H1 (cell line): Measurements from ENCODE around the gene MFAP4. TPM values are rescaled to one million over a fixed set of nuclear protein-coding genes. Genes with fewer than 3 reads are reported as not detected.

Source experiments
- CTCF ChIA-PET: fragments of 300-600 bp; sonication (Branson Sonifier 250); formaldehyde crosslinking; loops from one replicate; lab custom pipeline; 2021; ENCODE audit not compliant: partially characterized antibody; lab: Charles Lee
- POLR2A ChIA-PET: fragments of 300-600 bp; sonication (Branson Sonifier 250); formaldehyde crosslinking; loops from one replicate; lab custom pipeline; 2021; ENCODE audit warnings: inconsistent platforms; ENCODE audit not compliant: partially characterized antibody; lab: Charles Lee
- DNase-seq, 2 experiments: peaks; one replicate each; pipeline versions ENCODE4 v3.0.0 to v3.0.0-alpha.2; 2010 to 2022; ENCODE audit warnings: low spot score in 2 of 2, low read depth in 1 of 2, mixed read lengths in 1 of 2
- FAIRE-seq: peaks from 2 replicates; lab custom pipeline; 2011; peaks lifted over from hg19 to GRCh38; lab: Jason Lieb, UNC
- H2AFZ ChIP-seq: 2 replicates; pipeline ENCODE4 v1.8.1; 2012; ENCODE audit warnings: low read length, inconsistent platforms
- H2AK5ac ChIP-seq: 2 replicates; pipeline ENCODE4 v1.6.1; 2013; ENCODE audit warnings: low read depth, low read length
- H2BK120ac ChIP-seq: replicated peaks from 2 replicates; pipeline ENCODE3; 2013; ENCODE audit warnings: low read depth, low read length, inconsistent platforms
- H2BK12ac ChIP-seq: 2 replicates; pipeline ENCODE4 v1.6.1; 2013; ENCODE audit warnings: low read depth, low read length
- H2BK15ac ChIP-seq: 2 replicates; pipeline ENCODE4 v1.6.1; 2013; ENCODE audit warnings: low read length
- H2BK20ac ChIP-seq: 2 replicates; pipeline ENCODE4 v1.6.1; 2013; ENCODE audit warnings: low read length
- H2BK5ac ChIP-seq: 2 replicates; pipeline ENCODE4 v1.6.1; 2013; ENCODE audit warnings: low read depth, low read length
- H3K14ac ChIP-seq: 2 replicates; pipeline ENCODE4 v1.6.1; 2013; ENCODE audit warnings: inconsistent platforms; ENCODE audit not compliant: insufficient read length
- H3K18ac ChIP-seq: 2 replicates; pipeline ENCODE4 v1.6.1; 2013; ENCODE audit warnings: low read length; ENCODE audit errors: extremely low read depth
- H3K23ac ChIP-seq: 2 replicates; pipeline ENCODE4 v1.6.1; 2013; ENCODE audit warnings: inconsistent platforms; ENCODE audit not compliant: insufficient read length
- H3K23me2 ChIP-seq: 2 replicates; pipeline ENCODE4 v1.6.1; 2013; ENCODE audit warnings: low read depth, low read length
- H3K27ac ChIP-seq: 2 replicates; pipeline ENCODE4 v1.6.1; 2011; ENCODE audit warnings: low read depth, low read length, inconsistent platforms
- H3K27me3 ChIP-seq, 4 experiments: replicated peaks in 1 of 4; 1 replicate in 1 of 4; 2 replicates in 3 of 4; pipeline versions ENCODE4 v1.6.1 to v1.8.1; 2011 to 2013; ENCODE audit warnings: low read length in 3 of 4, mild to moderate bottlenecking in 3 of 4, inconsistent platforms in 2 of 4, mixed read lengths in 2 of 4, moderate library complexity in 1 of 4; ENCODE audit not compliant: control insufficient read depth in 3 of 4, insufficient read depth in 3 of 4; ENCODE audit errors: extremely low read depth in 1 of 4
- H3K36me3 ChIP-seq, 4 experiments: 2 replicates each; pipeline versions ENCODE4 v1.6.1 to v1.8.1; 2011 to 2013; ENCODE audit warnings: mild to moderate bottlenecking in 4 of 4, low read length in 3 of 4, moderate library complexity in 2 of 4, control low read depth in 1 of 4, inconsistent platforms in 1 of 4; ENCODE audit not compliant: insufficient read depth in 4 of 4, control insufficient read depth in 2 of 4
- H3K4ac ChIP-seq: replicated peaks from 2 replicates; pipeline ENCODE3; 2013; ENCODE audit warnings: low read length, low read depth, mixed read lengths, inconsistent platforms; ENCODE audit not compliant: insufficient read length
- H3K4me1 ChIP-seq, 4 experiments: replicated peaks in 1 of 4; 1 replicate in 1 of 4; 2 replicates in 3 of 4; pipeline versions ENCODE4 v1.6.1 to v1.8.1; 2011 to 2013; ENCODE audit warnings: low read length in 3 of 4, inconsistent platforms in 2 of 4, mixed read lengths in 1 of 4; ENCODE audit not compliant: insufficient read depth in 4 of 4, control insufficient read depth in 3 of 4
- H3K4me2 ChIP-seq, 2 experiments: 2 replicates each; pipeline versions ENCODE4 v1.6.1 to v1.8.1; 2011 to 2013; ENCODE audit warnings: low read depth in 2 of 2, low read length in 2 of 2, control low read depth in 1 of 2, inconsistent platforms in 1 of 2, mild to moderate bottlenecking in 1 of 2; ENCODE audit not compliant: insufficient read depth in 1 of 2
- H3K4me3 ChIP-seq, 4 experiments: fragments of 200-600, 300-600 bp in 1 of 4; sonication (generic), shearing (Covaris generic), sonication (Bioruptor Twin) in 1 of 4; 2 replicates each; pipeline versions ENCODE4 v1.5.1 to v1.8.1; 2011 to 2016; ENCODE audit warnings: low read length in 4 of 4, low read depth in 3 of 4, control low read depth in 2 of 4, inconsistent platforms in 2 of 4, mild to moderate bottlenecking in 2 of 4, mixed read lengths in 1 of 4, moderate library complexity in 1 of 4; ENCODE audit not compliant: insufficient read depth in 2 of 4; ENCODE audit errors: extremely low read depth in 1 of 4
- H3K56ac ChIP-seq: replicated peaks from 2 replicates; pipeline ENCODE3; 2013; ENCODE audit warnings: low read depth, mild to moderate bottlenecking, mixed read lengths, low read length, inconsistent platforms; ENCODE audit not compliant: insufficient read length
- H3K79me1 ChIP-seq: 2 replicates; pipeline ENCODE4 v1.6.1; 2013; ENCODE audit warnings: low read depth, low read length, control low read depth
- H3K79me2 ChIP-seq, 2 experiments: 2 replicates each; pipeline versions ENCODE4 v1.6.1 to v1.8.1; 2012 to 2013; ENCODE audit warnings: low read length in 2 of 2, mild to moderate bottlenecking in 2 of 2, inconsistent platforms in 1 of 2; ENCODE audit not compliant: insufficient read depth in 2 of 2, control insufficient read depth in 1 of 2
- H3K9ac ChIP-seq, 4 experiments: replicated peaks in 1 of 4; 1 replicate in 1 of 4; 2 replicates in 3 of 4; pipeline versions ENCODE4 v1.6.1 to v1.8.1; 2011 to 2013; ENCODE audit warnings: low read depth in 3 of 4, low read length in 3 of 4, control low read depth in 2 of 4, mild to moderate bottlenecking in 2 of 4, moderate library complexity in 2 of 4, inconsistent platforms in 1 of 4; ENCODE audit errors: extremely low read depth in 1 of 4
- H3K9me3 ChIP-seq, 2 experiments: 2 replicates each; pipeline versions ENCODE4 v1.6.1 to v1.8.1; 2012 to 2013; ENCODE audit warnings: mild to moderate bottlenecking in 2 of 2, moderate library complexity in 2 of 2, control low read depth in 1 of 2, inconsistent platforms in 1 of 2, low read depth in 1 of 2, low read length in 1 of 2, mixed read lengths in 1 of 2; ENCODE audit not compliant: insufficient read depth in 2 of 2
- H4K20me1 ChIP-seq, 2 experiments: replicated peaks in 1 of 2; 2 replicates each; pipeline versions ENCODE3 to v1.8.1; 2011 to 2013; ENCODE audit warnings: inconsistent platforms in 2 of 2, low read length in 2 of 2, mild to moderate bottlenecking in 1 of 2; ENCODE audit not compliant: insufficient read depth in 2 of 2, control insufficient read depth in 1 of 2
- H4K5ac ChIP-seq: 2 replicates; pipeline ENCODE4 v1.6.1; 2013; ENCODE audit warnings: low read length, low read depth, mixed read lengths, inconsistent platforms; ENCODE audit not compliant: insufficient read length
- H4K8ac ChIP-seq: 2 replicates; pipeline ENCODE4 v1.8.0; 2013; ENCODE audit warnings: mild to moderate bottlenecking, moderate library complexity, low read length, inconsistent platforms; ENCODE audit not compliant: insufficient read depth; ENCODE audit errors: extremely low read depth
- H4K91ac ChIP-seq: replicated peaks from 2 replicates; pipeline ENCODE3; 2013; ENCODE audit warnings: low read length, mixed read lengths, inconsistent platforms; ENCODE audit not compliant: insufficient read length
- CHD1 ChIP-seq: IDR thresholded peaks from 2 replicates; pipeline ENCODE4 v1.6.1; 2012; ENCODE audit warnings: low read depth, low read length, improper control_type of control experiment
- EP300 ChIP-seq, 2 experiments: IDR thresholded peaks; 1 replicate in 1 of 2; 2 replicates in 1 of 2; pipeline ENCODE4 v1.6.1; 2011 to 2012; ENCODE audit warnings: low read depth in 2 of 2, low read length in 2 of 2, mild to moderate bottlenecking in 2 of 2, borderline replicate concordance in 1 of 2, inconsistent platforms in 1 of 2, moderate library complexity in 1 of 2
- FOSL1 ChIP-seq: IDR thresholded peaks from 2 replicates; pipeline ENCODE4 v1.6.1; 2011; ENCODE audit warnings: mild to moderate bottlenecking, low read depth, low read length, moderate library complexity; ENCODE audit not compliant: insufficient read depth
- PHF8 ChIP-seq: fragments of 200-600 bp; sonication (generic); conservative IDR thresholded peaks from 2 replicates; pipeline ENCODE4 v1.7.1; 2012; ENCODE audit warnings: low read depth, mild to moderate bottlenecking, inconsistent platforms, low read length, moderate library complexity
- RBBP5 ChIP-seq: IDR thresholded peaks from 2 replicates; pipeline ENCODE4 v1.7.1; 2012; ENCODE audit warnings: low read depth, mild to moderate bottlenecking, inconsistent platforms, low read length, moderate library complexity, borderline replicate concordance
- TCF12 ChIP-seq: IDR thresholded peaks from 2 replicates; pipeline ENCODE4 v1.6.1; 2011; ENCODE audit warnings: low read depth, mild to moderate bottlenecking, low read length
- WGBS, 2 experiments: shearing (Covaris generic) in 1 of 2; methylation state at CpG; one replicate each; pipeline versions ENCODE4 v1.1.6 to v1.1.7; 2013 to 2015; ENCODE audit warnings: low lambda C conversion rate in 2 of 2, mixed read lengths in 2 of 2, inconsistent platforms in 1 of 2, low coverage in 1 of 2, missing lambda C conversion rate in 1 of 2; ENCODE audit not compliant: insufficient replicate concordance in 2 of 2, insufficient coverage in 1 of 2, insufficient read length in 1 of 2; ENCODE audit errors: extremely low coverage in 1 of 2, missing lambda C conversion rate in 1 of 2; 5-methylcytosine and 5-hydroxymethylcytosine counted together
- polyA plus RNA-seq, 7 experiments: library from polyadenylated mRNA; depleted of rRNA in 3 of 7; stranded (reverse) in 5 of 7; unstranded in 2 of 7; fragments of >200 nt in 5 of 7; fragments of 200-250 nt in 2 of 7; gene quantifications; 1 replicate in 5 of 7; 2 replicates in 1 of 7; 4 replicates in 1 of 7; pipeline versions ENCODE4 v1.2.1 to v1.2.3, GENCODE V29; 2011 to 2013; ENCODE audit warnings: missing spikeins in 2 of 7, mixed read lengths in 2 of 7
- total RNA-seq: library from RNA; stranded (reverse); fragmentation: NEBNext Ultra II Directional; extraction: Animal tissue kit (Norgen Biotek cat#: 25700); gene quantifications from 2 replicates; pipeline ENCODE4 v1.2.1, GENCODE V29; 2021
- TF ChIP-seq, protein P1 (sequence below), 3 experiments: IDR thresholded peaks; 1 replicate in 2 of 3; 2 replicates in 1 of 3; pipeline versions ENCODE4 v1.5.1 to v1.6.1; 2011; ENCODE audit warnings: low read length in 3 of 3, mild to moderate bottlenecking in 3 of 3, inconsistent platforms in 2 of 3, low read depth in 1 of 3, moderate library complexity in 1 of 3; ENCODE audit not compliant: insufficient read depth in 1 of 3; ENCODE audit errors: control extremely low read depth in 1 of 3

MFAP4 gene
- total and polyA plus RNA-seq, 2 of the 8 experiments (the other 6 are each of a cell fraction or from before 2014, with no cell fraction given): 3.1 to 3.6 TPM

DNA sequence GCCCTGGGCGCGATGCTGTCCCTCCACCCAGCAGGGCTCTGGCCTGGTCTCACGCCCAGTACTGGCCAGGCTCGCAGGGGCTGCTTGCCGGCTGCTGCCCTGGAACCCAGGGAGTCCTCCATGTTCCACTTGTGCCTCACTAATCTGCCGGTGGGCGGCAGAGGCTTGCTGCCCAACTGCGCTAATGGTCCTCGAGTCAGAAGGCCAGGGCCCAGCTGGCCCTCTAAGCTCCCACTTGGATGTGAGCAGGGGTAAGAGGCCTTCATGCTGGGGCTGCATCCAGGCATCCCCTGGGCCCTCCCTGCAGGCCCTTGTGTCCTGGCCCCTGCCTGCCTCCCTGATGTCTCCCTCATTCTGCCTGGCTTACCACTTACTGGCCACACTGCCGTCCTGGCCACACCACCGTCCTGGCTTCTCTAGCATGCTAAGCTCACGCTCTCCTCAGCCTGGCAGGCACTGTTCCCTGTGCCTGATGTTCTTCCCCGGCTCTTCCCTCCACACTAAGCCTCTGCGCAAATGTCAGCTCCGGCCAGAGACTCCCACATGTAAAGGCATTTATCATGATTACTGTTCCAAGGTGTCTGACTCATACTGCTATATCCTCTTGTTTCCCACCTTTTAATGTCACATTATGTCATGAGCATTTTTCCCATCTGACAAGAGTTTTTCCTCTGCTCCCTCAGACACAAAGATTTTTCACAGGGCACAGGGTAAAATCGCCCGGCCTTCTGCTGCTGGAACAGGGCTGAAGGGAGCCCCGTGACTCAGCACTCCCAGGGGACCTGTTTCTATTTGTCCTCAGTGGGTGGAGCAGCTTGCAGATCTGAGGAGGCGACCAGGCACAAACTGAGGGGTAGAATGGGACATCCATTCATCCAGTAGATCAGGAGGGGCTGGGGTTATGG, 40.4 kb downstream of the MFAP4 start:
- no peak overlapping the region; the same call in 1 of the 2 replicates for H3K18ac ChIP-seq
- H3K9me3 ChIP-seq: no peaks in the 10 kb centered on the region
- H4K8ac ChIP-seq: peak overlapping the region; percentile 29; the same call in 1 of the 2 replicates
- no peak overlapping the region for H4K91ac ChIP-seq
- no peak overlapping the region for H2AK5ac ChIP-seq
- no peak overlapping the region for H2BK15ac ChIP-seq
- H3K27me3 ChIP-seq: no peaks in the 10 kb centered on the region
- H3K4me1 ChIP-seq: peaks cover 0 to 6% (median under 1%) of the 10 kb centered on the region in 4 experiments; a peak in 3 of 7 replicates
- H4K5ac ChIP-seq: no peak overlapping the region
- CTCF ChIA-PET: interaction anchor here (0.7 to 1.6 kb wide), 5 partner anchors 9 to 416 kb away, joined by 3 to 7 read pairs (median 4); partner anchors contain the start of gene B9D1
- H3K36me3 ChIP-seq: peaks cover 0 to 5% (median 2%) of the 10 kb centered on the region in 4 experiments; a peak in 2 of 8 replicates
- H2BK5ac ChIP-seq: no peak overlapping the region
- no peak overlapping the region for H3K14ac ChIP-seq
- H2BK120ac ChIP-seq: no peak overlapping the region
- no peak overlapping the region for H3K4me2 ChIP-seq
- H3K23ac ChIP-seq: no peak overlapping the region
- FAIRE-seq (no peak), DNase-seq (no peak)
- no peak overlapping the region for H3K9ac ChIP-seq
- POLR2A ChIA-PET: interaction anchor here (0.8 to 1.6 kb wide), 3 partner anchors 16 to 99 kb away, joined by 4 read pairs; partner anchors contain the start of genes B9D1 and MAPK7
- WGBS, 2 experiments: 91% methylated on average over 16 of the region's 19 CpGs; no CpG with 5 or more reads in 1 of the 2 experiments
- no peaks in the 10 kb centered on the region for H3K79me2 ChIP-seq
- no peak overlapping the region for H3K4me3 ChIP-seq
- no peak overlapping the region for H3K56ac ChIP-seq
- no peak overlapping the region for H2BK20ac ChIP-seq
- no peak overlapping the region for H3K4ac ChIP-seq
- H3K79me1 ChIP-seq: no peaks in the 10 kb centered on the region
- H3K23me2 ChIP-seq: no peaks in the 10 kb centered on the region
- no peak overlapping the region for H2AFZ ChIP-seq
- no peak overlapping the region for H3K27ac ChIP-seq
- no peak overlapping the region for H2BK12ac ChIP-seq
- H4K20me1 ChIP-seq: peaks cover 0 to 1% of the 10 kb centered on the region in 2 experiments
- TF ChIP-seq PHF8 (no peak), RBBP5 (no peak), TCF12 (no peak), FOSL1 (no peak), EP300 (IDR thresholded peaks at IDR 0.05; ENCODE audit: borderline replicate concordance in 1 of 2, low read depth in 2 of 2, low read length in 2 of 2) (no peak), CHD1 (no peak)
- TF ChIP-seq, protein P1, sequence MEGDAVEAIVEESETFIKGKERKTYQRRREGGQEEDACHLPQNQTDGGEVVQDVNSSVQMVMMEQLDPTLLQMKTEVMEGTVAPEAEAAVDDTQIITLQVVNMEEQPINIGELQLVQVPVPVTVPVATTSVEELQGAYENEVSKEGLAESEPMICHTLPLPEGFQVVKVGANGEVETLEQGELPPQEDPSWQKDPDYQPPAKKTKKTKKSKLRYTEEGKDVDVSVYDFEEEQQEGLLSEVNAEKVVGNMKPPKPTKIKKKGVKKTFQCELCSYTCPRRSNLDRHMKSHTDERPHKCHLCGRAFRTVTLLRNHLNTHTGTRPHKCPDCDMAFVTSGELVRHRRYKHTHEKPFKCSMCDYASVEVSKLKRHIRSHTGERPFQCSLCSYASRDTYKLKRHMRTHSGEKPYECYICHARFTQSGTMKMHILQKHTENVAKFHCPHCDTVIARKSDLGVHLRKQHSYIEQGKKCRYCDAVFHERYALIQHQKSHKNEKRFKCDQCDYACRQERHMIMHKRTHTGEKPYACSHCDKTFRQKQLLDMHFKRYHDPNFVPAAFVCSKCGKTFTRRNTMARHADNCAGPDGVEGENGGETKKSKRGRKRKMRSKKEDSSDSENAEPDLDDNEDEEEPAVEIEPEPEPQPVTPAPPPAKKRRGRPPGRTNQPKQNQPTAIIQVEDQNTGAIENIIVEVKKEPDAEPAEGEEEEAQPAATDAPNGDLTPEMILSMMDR (IDR thresholded peaks at IDR 0.05; ENCODE audit: control extremely low read depth in 1 of 3, insufficient read depth in 1 of 3, low read depth in 1 of 3, low read length in 3 of 3): no peak
